GM19324 (cell line): ENCODE data around the gene C3orf18.

Source experiments
- ATAC-seq: cut with Tn5 transposase; IDR thresholded peaks from one replicate; pipeline ENCODE4 v1.9.1; 2021; ENCODE audit warnings: mild to moderate bottlenecking, moderate library complexity; ENCODE audit not compliant: unreplicated experiment, low FRiP score

C3orf18 gene

GRCh38 chr3:50582083-50582482 lies 14.5 kb upstream of the C3orf18 start:
- ATAC-seq = no peak

GRCh38 chr3:50581459-50581842 lies 13.9 kb upstream of the C3orf18 start:
- ATAC-seq = no peak

- ATAC-seq = no peak
Measured at GRCh38 chr3:50580683-50581458, 13.3 kb upstream of the C3orf18 start.

GRCh38 chr3:50577348-50577747 lies 9.8 kb upstream of the C3orf18 start:
- ATAC-seq = no peak

- ATAC-seq = no peak
Measured at GRCh38 chr3:50575372-50575771, 7.8 kb upstream of the C3orf18 start.

GRCh38 chr3:50574444-50574831 lies 6.9 kb upstream of the C3orf18 start:
- no peak for ATAC-seq

GRCh38 chr3:50573566-50574443 lies 6.3 kb upstream of the C3orf18 start:
- ATAC-seq = no peak

- no peak for ATAC-seq
Measured at GRCh38 chr3:50572801-50573371, 5.3 kb upstream of the C3orf18 start.

GRCh38 chr3:50572158-50572557 lies 4.6 kb upstream of the C3orf18 start:
- ATAC-seq = no peak

GRCh38 chr3:50571486-50571885 lies 3.9 kb upstream of the C3orf18 start:
- no peak for ATAC-seq

GRCh38 chr3:50570508-50571279 lies 3.1 kb upstream of the C3orf18 start:
- no peak for ATAC-seq

- ATAC-seq = peak; percentile 70
Measured at GRCh38 chr3:50568947-50569749, 1.6 kb upstream of the C3orf18 start, which contains the start of gene HEMK1. Gene HEMK1, plus strand, starts transcription at chr3:50569522. Its CDS starts 1,583 bp downstream, at chr3:50571105.

- no peak for ATAC-seq
Measured at GRCh38 chr3:50567011-50567385, 549 bp downstream of the C3orf18 start.

- ATAC-seq = no peak
Measured at GRCh38 chr3:50564321-50564720, 3.2 kb downstream of the C3orf18 start.

- ATAC-seq = no peak
Measured at GRCh38 chr3:50563867-50564266, 3.7 kb downstream of the C3orf18 start.

- ATAC-seq = no peak
Measured at GRCh38 chr3:50562861-50563260, 4.7 kb downstream of the C3orf18 start.

- ATAC-seq = no peak
Measured at GRCh38 chr3:50559702-50560101, 7.8 kb downstream of the C3orf18 start.

GRCh38 chr3:50557915-50558314 lies 9.6 kb downstream of the C3orf18 start:
- no peak for ATAC-seq

- no peak for ATAC-seq
Measured at GRCh38 chr3:50557106-50557505, 10.4 kb downstream of the C3orf18 start.

- ATAC-seq = no peak
Measured at GRCh38 chr3:50554553-50554952, 13.0 kb downstream of the C3orf18 start.
